ENCODE data around the gene ADD3.

ADD3 gene

GRCh38 chr10:109967739-109968088 is 40.1 kb upstream of the ADD3 start:
- no peak overlapping the region for H3K4me3 ChIP-seq
- peaks cover 0 to 37% (median 23%) of the 10 kb centered on the region in 4 donors for H3K4me1 ChIP-seq
- no peaks in the 10 kb centered on the region for H3K36me3 ChIP-seq
- intact Hi-C loops (cut with DNase I; ENCODE audit: low total_unique reads): loop anchor here (10.0 kb wide), 1 partner anchor 83 kb away; no protein-coding TSS in a partner anchor
- peak overlapping the region in 1 of 2 donors; percentile 31 for H3K27ac ChIP-seq
- TF ChIP-seq CTCF (IDR thresholded peaks at IDR 0.05): no peak
- H3K27me3 ChIP-seq: no peaks in the 10 kb centered on the region
- DNase-seq: no peak
- no peaks in the 10 kb centered on the region for H3K9me3 ChIP-seq

GRCh38 chr10:109968953-109969759 is 38.6 kb upstream of the ADD3 start:
- peak overlapping the region; percentile 31 to 45 for H3K27ac ChIP-seq
- no peaks in the 10 kb centered on the region for H3K36me3 ChIP-seq
- no peaks in the 10 kb centered on the region for H3K27me3 ChIP-seq
- H3K4me3 ChIP-seq: no peak overlapping the region
- TF ChIP-seq CTCF (IDR thresholded peaks at IDR 0.05): no peak
- H3K4me1 ChIP-seq: peaks cover 0 to 33% (median 23%) of the 10 kb centered on the region in 4 donors
- intact Hi-C loops (cut with DNase I; ENCODE audit: low total_unique reads): loop anchor here (10.0 kb wide), 1 partner anchor 84 kb away; no protein-coding TSS in a partner anchor
- no peaks in the 10 kb centered on the region for H3K9me3 ChIP-seq
- DNase-seq: no peak

- Histone ChIP-seq H3K27ac (peak overlapping the region; percentile 31 to 45), H3K9me3 (no peaks in the 10 kb centered on the region), H3K36me3 (no peaks in the 10 kb centered on the region), H3K4me1 (peaks cover 0 to 33% (median 23%) of the 10 kb centered on the region in 4 donors), H3K4me3 (no peak overlapping the region), H3K27me3 (no peaks in the 10 kb centered on the region)
- no peak for DNase-seq
- TF ChIP-seq CTCF (IDR thresholded peaks at IDR 0.05): no peak
- intact Hi-C loops (cut with DNase I; ENCODE audit: low total_unique reads): loop anchor here (10.0 kb wide), 1 partner anchor 85 kb away; no protein-coding TSS in a partner anchor
Measured at GRCh38 chr10:109969760-109970346, 37.9 kb upstream of the ADD3 start.

GRCh38 chr10:109971634-109972033 is 36.1 kb upstream of the ADD3 start:
- no peak overlapping the region for H3K27ac ChIP-seq
- H3K36me3 ChIP-seq: no peaks in the 10 kb centered on the region
- H3K4me1 ChIP-seq: peaks cover 0 to 24% (median 10%) of the 10 kb centered on the region in 4 donors
- no peak overlapping the region for H3K4me3 ChIP-seq
- no peak for DNase-seq
- no peaks in the 10 kb centered on the region for H3K9me3 ChIP-seq
- H3K27me3 ChIP-seq: no peaks in the 10 kb centered on the region
- no peak for TF ChIP-seq CTCF (IDR thresholded peaks at IDR 0.05)
- intact Hi-C loops (cut with DNase I; ENCODE audit: low total_unique reads): no loop called here

GRCh38 chr10:109972372-109973001 is 35.3 kb upstream of the ADD3 start:
- no peak overlapping the region for H3K27ac ChIP-seq
- H3K9me3 ChIP-seq: no peaks in the 10 kb centered on the region
- no peak for DNase-seq
- no peaks in the 10 kb centered on the region for H3K27me3 ChIP-seq
- H3K4me1 ChIP-seq: peaks cover 1 to 24% (median 10%) of the 10 kb centered on the region in 4 donors
- no peak overlapping the region for H3K4me3 ChIP-seq
- intact Hi-C loops (cut with DNase I; ENCODE audit: low total_unique reads): no loop called here
- no peaks in the 10 kb centered on the region for H3K36me3 ChIP-seq
- TF ChIP-seq CTCF (IDR thresholded peaks at IDR 0.05): no peak

Measured in tibial artery (tissue), 4 donors.